ENCODE measurements around the gene TMEM156.
"Not testable (repeated sequence)": the region's sequence is repeated elsewhere in the genome, so short reads cannot be mapped to it uniquely, and the experiment has no call there.

Gene TMEM156

GRCh38 chr4:39043058-39043860, 11.1 kb upstream of the TMEM156 start:
- DNase-seq: no peak

GRCh38 chr4:39042366-39042765, 10.2 kb upstream of the TMEM156 start:
- DNase-seq: no peak

GRCh38 chr4:39039108-39039507, 6.9 kb upstream of the TMEM156 start:
- DNase-seq: no peak

- DNase-seq: no peak
These were observed 5.7 kb upstream of the TMEM156 start for GRCh38 chr4:39037941-39038340.

- no peak for DNase-seq
These were observed 5.2 kb upstream of the TMEM156 start for GRCh38 chr4:39037491-39037825.

GRCh38 chr4:39036172-39036571, 4.0 kb upstream of the TMEM156 start:
- no peak for DNase-seq

- not testable (repeated sequence) for DNase-seq
These were observed 604 bp downstream of the TMEM156 start for GRCh38 chr4:39031590-39032020.

- no peak for DNase-seq
These were observed 1.5 kb downstream of the TMEM156 start for GRCh38 chr4:39030725-39031124.

GRCh38 chr4:39029752-39030694, 2.2 kb downstream of the TMEM156 start:
- no peak for DNase-seq

GRCh38 chr4:39026096-39026495, 6.1 kb downstream of the TMEM156 start:
- DNase-seq: no peak

- no peak for DNase-seq
These were observed 6.6 kb downstream of the TMEM156 start for GRCh38 chr4:39025552-39026085.

- DNase-seq: no peak
These were observed 7.8 kb downstream of the TMEM156 start for GRCh38 chr4:39024311-39024865.

- DNase-seq: no peak
These were observed 9.2 kb downstream of the TMEM156 start for GRCh38 chr4:39023059-39023458.

GRCh38 chr4:39022241-39022640, 10.0 kb downstream of the TMEM156 start:
- DNase-seq: no peak

GRCh38 chr4:39021631-39022030, 10.6 kb downstream of the TMEM156 start:
- no peak for DNase-seq

- DNase-seq: no peak
These were observed 12.1 kb downstream of the TMEM156 start for GRCh38 chr4:39020130-39020529.

GRCh38 chr4:39014028-39014427, 18.2 kb downstream of the TMEM156 start:
- no peak for DNase-seq

- DNase-seq: no peak
These were observed 27.5 kb downstream of the TMEM156 start for GRCh38 chr4:39004758-39005157.

- DNase-seq: not testable (repeated sequence)
These were observed 30.2 kb downstream of the TMEM156 start for GRCh38 chr4:39002058-39002457.

- no peak for DNase-seq
These were observed 36.6 kb downstream of the TMEM156 start for GRCh38 chr4:38995660-38996005.

GRCh38 chr4:38994135-38994534, 38.1 kb downstream of the TMEM156 start:
- no peak for DNase-seq

- no peak for DNase-seq
These were observed 38.5 kb downstream of the TMEM156 start for GRCh38 chr4:38993683-38994082.

GRCh38 chr4:38990241-38990640, 42.0 kb downstream of the TMEM156 start:
- DNase-seq: no peak

Data from cortex of kidney (tissue), 1 donor.